Psoas muscle (tissue), 8 donors: ENCODE measurements around the gene DNAH11. TPM values are rescaled to one million over a fixed set of nuclear protein-coding genes. Genes with fewer than 3 reads are reported as not detected.

ENCODE experiments used
- ATAC-seq, 4 donors: fragments of 200-7000 bp; cut with Tn5 transposase; one replicate each; pipeline ENCODE4 v1.9.1; 2020; ENCODE audit warnings: moderate library complexity in 3 of 4, mild to moderate bottlenecking in 2 of 4
- DNase-seq, 2 donors: peaks; one replicate each; pipeline ENCODE4 v3.0.0-alpha.2; 2020
- H3K27ac ChIP-seq: fragments of 200-600 bp; one replicate; pipeline ENCODE4 v1.8.0; 2022
- H3K27me3 ChIP-seq, 3 donors: fragments of 200-600 bp in 1 of 3; one replicate each; pipeline versions ENCODE4 v1.6.1 to v1.8.0; 2013 to 2022; ENCODE audit warnings: low read length in 2 of 3, mild to moderate bottlenecking in 2 of 3, moderate library complexity in 1 of 3; ENCODE audit not compliant: insufficient read depth in 3 of 3
- H3K36me3 ChIP-seq, 2 donors: fragments of 200-600 bp in 1 of 2; one replicate each; pipeline versions ENCODE4 v1.6.1 to v1.8.0; 2013 to 2022; ENCODE audit warnings: low read depth in 1 of 2, mild to moderate bottlenecking in 1 of 2, moderate library complexity in 1 of 2; ENCODE audit not compliant: insufficient read depth in 1 of 2
- H3K4me1 ChIP-seq: fragments of 200-600 bp; one replicate; pipeline ENCODE4 v1.8.0; 2022
- H3K4me3 ChIP-seq: fragments of 200-600 bp; one replicate; pipeline ENCODE4 v1.8.0; 2022; ENCODE audit warnings: mild to moderate bottlenecking
- H3K9me3 ChIP-seq: fragments of 200-600 bp; one replicate; pipeline ENCODE4 v1.8.0; 2022
- whole genome bisulfite sequencing, 3 donors: extraction: QIAGEN DNeasy Blood & Tissue Kit; methylation state at CpG; one replicate each; pipeline versions ENCODE4 v1.1.6 to v1.1.7; 2013; 5-methylcytosine and 5-hydroxymethylcytosine counted together
- intact Hi-C, 2 donors: fragments of 100-400 bp; cut with DNase I; formaldehyde crosslinking; loops; one replicate each; pipeline versions ENCODE4 v1.11.0 to v1.14.2; 2022
- polyA plus RNA-seq, 3 donors: library from polyadenylated mRNA; stranded (reverse); fragments of 200-250 nt; gene quantifications; one replicate each; pipeline ENCODE4 v1.2.3, GENCODE V29; 2013
- total RNA-seq, 4 donors: library from RNA; stranded (reverse); fragmentation: NEBNext Ultra II Directional in 2 of 4; extraction: Animal tissue kit (Norgen Biotek cat#: 25700) in 2 of 4; gene quantifications; one replicate each; pipeline versions ENCODE4 v1.2.1 to v1.2.4, GENCODE V29; 2021 to 2023
- TF ChIP-seq, protein P1 (sequence below): fragments of 200-600 bp; IDR thresholded peaks from one replicate; pipeline ENCODE4 v1.8.0; 2022; ENCODE audit warnings: antibody characterized with exemption
- donor health status: healthy with polysubstance abuse.
- donor health status: DM: no; HTN: no; CAD: no; lungs with moderate emphysema.
- donor health status: Bipolar disorder and iron deficiency.
- donor health status: healthy.
- donor health status: DM: yes; HTN: yes; CAD: no.
- donor health status: DM: no; HTN: no; CAD: no.
- donor health status: DM: no; HTN: no; CAD: no.
- donor health status: DM: yes; HTN: yes; CAD: no.

Gene DNAH11
- total and polyA plus RNA-seq, 7 donors: 0.01 to 0.93 (median 0.28) TPM

DNA sequence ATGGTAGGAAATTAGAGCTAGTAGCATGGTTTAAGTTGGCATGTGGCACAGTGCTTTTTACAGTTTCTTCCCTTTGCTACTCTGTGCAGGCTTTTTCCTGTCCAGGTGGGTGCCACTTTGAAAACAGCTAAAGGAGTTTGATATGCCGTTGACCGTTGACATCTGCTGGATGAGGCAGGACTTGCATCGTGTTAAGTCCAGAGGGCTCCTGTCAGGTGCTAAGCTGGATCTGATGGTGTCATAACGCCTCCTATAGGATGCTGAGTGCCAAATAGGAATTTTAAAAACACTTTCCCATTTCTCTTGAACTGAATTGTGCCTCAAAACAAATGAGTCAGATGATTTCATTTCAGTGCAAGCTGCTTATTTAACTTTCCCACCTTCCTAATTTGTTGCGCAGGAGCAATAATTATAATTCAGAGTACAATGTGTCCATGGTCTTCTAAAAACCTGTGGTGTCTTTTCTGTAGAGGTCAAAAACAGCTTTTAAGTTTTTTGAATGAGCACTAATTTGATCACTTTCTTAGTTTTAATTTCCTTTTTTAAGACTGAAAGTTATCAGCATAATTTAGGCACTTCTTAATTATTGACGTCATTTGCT is 224.6 kb downstream of the DNAH11 start:
- no peak for DNase-seq
- Histone ChIP-seq H3K27ac (no peak overlapping the region), H3K36me3 (no peaks in the 10 kb centered on the region), H3K4me3 (no peak overlapping the region), H3K4me1 (no peaks in the 10 kb centered on the region), H3K9me3 (no peaks in the 10 kb centered on the region), H3K27me3 (peaks cover 0 to 9% (median 0%) of the 10 kb centered on the region in 3 donors)
- TF ChIP-seq, protein P1, sequence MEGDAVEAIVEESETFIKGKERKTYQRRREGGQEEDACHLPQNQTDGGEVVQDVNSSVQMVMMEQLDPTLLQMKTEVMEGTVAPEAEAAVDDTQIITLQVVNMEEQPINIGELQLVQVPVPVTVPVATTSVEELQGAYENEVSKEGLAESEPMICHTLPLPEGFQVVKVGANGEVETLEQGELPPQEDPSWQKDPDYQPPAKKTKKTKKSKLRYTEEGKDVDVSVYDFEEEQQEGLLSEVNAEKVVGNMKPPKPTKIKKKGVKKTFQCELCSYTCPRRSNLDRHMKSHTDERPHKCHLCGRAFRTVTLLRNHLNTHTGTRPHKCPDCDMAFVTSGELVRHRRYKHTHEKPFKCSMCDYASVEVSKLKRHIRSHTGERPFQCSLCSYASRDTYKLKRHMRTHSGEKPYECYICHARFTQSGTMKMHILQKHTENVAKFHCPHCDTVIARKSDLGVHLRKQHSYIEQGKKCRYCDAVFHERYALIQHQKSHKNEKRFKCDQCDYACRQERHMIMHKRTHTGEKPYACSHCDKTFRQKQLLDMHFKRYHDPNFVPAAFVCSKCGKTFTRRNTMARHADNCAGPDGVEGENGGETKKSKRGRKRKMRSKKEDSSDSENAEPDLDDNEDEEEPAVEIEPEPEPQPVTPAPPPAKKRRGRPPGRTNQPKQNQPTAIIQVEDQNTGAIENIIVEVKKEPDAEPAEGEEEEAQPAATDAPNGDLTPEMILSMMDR: no peak
- intact Hi-C loops: no loop called here
- 20 to 28% (median 28%) methylated on average over 6 of the region's 6 CpGs for WGBS, 3 donors
- peak in 2 of 4 donors; percentile 58 to 71 for ATAC-seq

GRCh38 chr7:21768279-21768678 is 225.4 kb downstream of the DNAH11 start:
- H3K36me3 ChIP-seq: no peaks in the 10 kb centered on the region
- H3K4me1 ChIP-seq: no peaks in the 10 kb centered on the region
- TF ChIP-seq, protein P1: no peak
- DNase-seq (no peak), ATAC-seq (no peak)
- WGBS, 3 donors: 63 to 68% (median 63%) methylated on average over 5 of the region's 5 CpGs
- no peak overlapping the region for H3K27ac ChIP-seq
- H3K27me3 ChIP-seq: peaks cover 0 to 9% (median 0%) of the 10 kb centered on the region in 3 donors
- no peak overlapping the region for H3K4me3 ChIP-seq
- no peaks in the 10 kb centered on the region for H3K9me3 ChIP-seq
- intact Hi-C loops: no loop called here

- Histone ChIP-seq H3K27me3 (peaks cover 0 to 12% (median 0%) of the 10 kb centered on the region in 3 donors), H3K4me3 (no peak overlapping the region), H3K9me3 (no peaks in the 10 kb centered on the region), H3K36me3 (no peaks in the 10 kb centered on the region), H3K27ac (no peak overlapping the region), H3K4me1 (no peaks in the 10 kb centered on the region)
- 53 to 61% (median 57%) methylated on average over 5 of the region's 5 CpGs for WGBS, 3 donors
- ATAC-seq: no peak
- intact Hi-C loops: loop anchor here in 1 of 2 donors (5.0 kb wide), 1 partner anchor 226 kb away; no protein-coding TSS in a partner anchor
- DNase-seq: no peak
- TF ChIP-seq, protein P1: no peak
Observed at GRCh38 chr7:21771266-21771665, 228.4 kb downstream of the DNAH11 start.

- TF ChIP-seq, protein P1: no peak
- DNase-seq: no peak
- H3K4me3 ChIP-seq: no peak overlapping the region
- no peaks in the 10 kb centered on the region for H3K9me3 ChIP-seq
- no peak overlapping the region for H3K27ac ChIP-seq
- no peaks in the 10 kb centered on the region for H3K4me1 ChIP-seq
- peaks cover 0 to 12% (median 0%) of the 10 kb centered on the region in 3 donors for H3K27me3 ChIP-seq
- WGBS, 3 donors: 6 to 17% (median 12%) methylated on average over 5 of the region's 5 CpGs
- H3K36me3 ChIP-seq: no peaks in the 10 kb centered on the region
- no peak for ATAC-seq
- intact Hi-C loops: loop anchor here in 1 of 2 donors (5.0 kb wide), 1 partner anchor 225 kb away; no protein-coding TSS in a partner anchor
Observed at GRCh38 chr7:21771906-21772610, 229.2 kb downstream of the DNAH11 start.
